Thoracic aorta (tissue), 2 donors: Measurements from ENCODE around the gene CIAO3. TPM values are rescaled to one million over a fixed set of nuclear protein-coding genes. Genes with fewer than 3 reads are reported as not detected.

Experiments used
- ATAC-seq: fragments of 150-250 bp; one replicate; pipeline ENCODE4 v1.8.0; 2017; ENCODE audit warnings: low read depth; ENCODE audit not compliant: insufficient number of reproducible peaks, low FRiP score
- DNase-seq: peaks from one replicate; pipeline ENCODE4 v3.0.0-alpha.2; 2020; ENCODE audit warnings: low spot score
- H3K27ac ChIP-seq, 2 donors: fragments of 200-600 bp; sonication (generic); 1 replicate in 1 of 2; 2 replicates in 1 of 2; pipeline ENCODE4 v1.5.1; 2016; ENCODE audit warnings: mild to moderate bottlenecking in 2 of 2, moderate library complexity in 2 of 2
- H3K27me3 ChIP-seq: fragments of 200-600 bp; sonication (generic); replicated peaks from 2 replicates; pipeline ENCODE4 v1.6.0; 2016; ENCODE audit warnings: mild to moderate bottlenecking; ENCODE audit not compliant: insufficient read depth
- H3K36me3 ChIP-seq: fragments of 200-600 bp; sonication (generic); one replicate; pipeline ENCODE4 v1.5.1; 2016
- H3K4me1 ChIP-seq, 2 donors: fragments of 200-600 bp; sonication (generic); 1 replicate in 1 of 2; 2 replicates in 1 of 2; pipeline versions ENCODE4 v1.5.1 to v1.6.0; 2016; ENCODE audit warnings: low read depth in 2 of 2, mild to moderate bottlenecking in 1 of 2; ENCODE audit not compliant: control insufficient read depth in 1 of 2
- H3K4me3 ChIP-seq: fragments of 200-600 bp; sonication (generic); 2 replicates; pipeline ENCODE4 v1.5.1; 2016; ENCODE audit warnings: mild to moderate bottlenecking
- H3K9me3 ChIP-seq: fragments of 200-600 bp; sonication (generic); 2 replicates; pipeline ENCODE4 v1.5.1; 2016
- total RNA-seq, 2 donors: library from RNA; depleted of rRNA; stranded (reverse); fragments of >200 nt; gene quantifications; one replicate each; pipeline versions ENCODE4 v1.1.0 to v1.2.3, GENCODE V29; 2016
- TF ChIP-seq, protein P1 (sequence below): fragments of 200-600 bp; sonication (generic); IDR thresholded peaks from one replicate; pipeline ENCODE4 v1.5.1; 2019; ENCODE audit warnings: antibody characterized with exemption

Gene CIAO3
- total RNA-seq, 2 donors from 2014 or later, result 27.0 to 30.3 TPM

- DNase-seq (no peak), ATAC-seq (no peak)
- Histone ChIP-seq H3K4me3 (no peak overlapping the region), H3K27me3 (no peaks in the 10 kb centered on the region), H3K36me3 (peaks cover 40% of the 10 kb centered on the region), H3K9me3 (no peaks in the 10 kb centered on the region), H3K4me1 (peaks cover 7 to 8% of the 10 kb centered on the region in 2 donors), H3K27ac (no peak overlapping the region)
- TF ChIP-seq, protein P1, sequence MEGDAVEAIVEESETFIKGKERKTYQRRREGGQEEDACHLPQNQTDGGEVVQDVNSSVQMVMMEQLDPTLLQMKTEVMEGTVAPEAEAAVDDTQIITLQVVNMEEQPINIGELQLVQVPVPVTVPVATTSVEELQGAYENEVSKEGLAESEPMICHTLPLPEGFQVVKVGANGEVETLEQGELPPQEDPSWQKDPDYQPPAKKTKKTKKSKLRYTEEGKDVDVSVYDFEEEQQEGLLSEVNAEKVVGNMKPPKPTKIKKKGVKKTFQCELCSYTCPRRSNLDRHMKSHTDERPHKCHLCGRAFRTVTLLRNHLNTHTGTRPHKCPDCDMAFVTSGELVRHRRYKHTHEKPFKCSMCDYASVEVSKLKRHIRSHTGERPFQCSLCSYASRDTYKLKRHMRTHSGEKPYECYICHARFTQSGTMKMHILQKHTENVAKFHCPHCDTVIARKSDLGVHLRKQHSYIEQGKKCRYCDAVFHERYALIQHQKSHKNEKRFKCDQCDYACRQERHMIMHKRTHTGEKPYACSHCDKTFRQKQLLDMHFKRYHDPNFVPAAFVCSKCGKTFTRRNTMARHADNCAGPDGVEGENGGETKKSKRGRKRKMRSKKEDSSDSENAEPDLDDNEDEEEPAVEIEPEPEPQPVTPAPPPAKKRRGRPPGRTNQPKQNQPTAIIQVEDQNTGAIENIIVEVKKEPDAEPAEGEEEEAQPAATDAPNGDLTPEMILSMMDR, result no peak
Measured at GRCh38 chr16:734981-735881, 5.6 kb downstream of the CIAO3 start.

DNA sequence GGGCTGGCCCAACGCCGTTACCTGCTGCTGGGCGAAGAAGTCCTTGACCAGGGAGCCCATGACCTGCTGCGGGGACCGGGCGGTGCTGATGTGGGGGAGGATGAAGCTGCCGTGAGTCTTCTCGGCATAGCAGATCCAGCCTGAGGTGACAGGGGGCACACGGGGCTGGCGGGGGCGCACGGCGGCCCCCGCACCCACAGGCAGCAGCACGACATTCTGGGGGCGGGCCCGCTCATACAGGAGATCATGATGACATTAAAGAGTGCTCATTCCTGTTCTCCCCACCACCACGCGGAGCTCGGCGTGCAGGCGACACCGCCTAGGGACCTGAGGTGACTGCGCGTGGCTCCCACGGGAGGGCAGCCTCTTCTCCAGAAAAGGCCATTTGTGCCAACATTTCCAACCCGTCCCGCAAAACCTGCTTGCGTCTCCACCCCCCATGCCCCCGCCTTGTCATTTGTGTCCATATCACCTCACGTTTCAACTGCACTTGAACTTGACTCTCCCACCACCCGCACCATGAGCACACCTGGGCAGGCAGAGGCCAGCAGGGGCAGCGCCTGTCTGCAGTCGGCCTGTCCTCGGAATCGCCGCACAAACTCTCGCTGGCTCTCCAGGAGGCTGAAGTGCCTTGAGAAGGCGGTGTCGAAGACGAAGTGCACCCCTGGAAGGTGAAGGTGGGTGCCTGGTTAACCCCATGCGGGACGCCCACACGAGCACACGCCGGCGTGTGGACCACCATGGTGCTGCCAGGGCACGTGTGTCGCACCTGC, 6.4 kb downstream of the CIAO3 start:
- Histone ChIP-seq H3K4me3 (no peak overlapping the region), H3K27me3 (no peaks in the 10 kb centered on the region), H3K36me3 (peaks cover 40% of the 10 kb centered on the region), H3K27ac (no peak overlapping the region), H3K9me3 (no peaks in the 10 kb centered on the region), H3K4me1 (no peaks in the 10 kb centered on the region)
- no peak for ATAC-seq
- TF ChIP-seq, protein P1, result no peak
- DNase-seq, result no peak

GRCh38 chr16:733382-734207, 7.2 kb downstream of the CIAO3 start:
- peaks cover under 1% of the 10 kb centered on the region in 2 donors for H3K4me1 ChIP-seq
- no peaks in the 10 kb centered on the region for H3K9me3 ChIP-seq
- no peak overlapping the region for H3K27ac ChIP-seq
- peaks cover 40% of the 10 kb centered on the region for H3K36me3 ChIP-seq
- TF ChIP-seq, protein P1, result peak; percentile 9
- DNase-seq, result no peak
- no peak for ATAC-seq
- H3K4me3 ChIP-seq, result no peak overlapping the region
- H3K27me3 ChIP-seq, result no peaks in the 10 kb centered on the region

GRCh38 chr16:732936-733335, 7.9 kb downstream of the CIAO3 start:
- H3K36me3 ChIP-seq, result peaks cover 40% of the 10 kb centered on the region
- no peak overlapping the region for H3K27ac ChIP-seq
- H3K27me3 ChIP-seq, result no peaks in the 10 kb centered on the region
- no peak overlapping the region for H3K4me3 ChIP-seq
- no peak for ATAC-seq
- peaks cover 4% of the 10 kb centered on the region in 2 donors for H3K4me1 ChIP-seq
- TF ChIP-seq, protein P1, result no peak
- H3K9me3 ChIP-seq, result no peaks in the 10 kb centered on the region
- no peak for DNase-seq
